Lower leg skin (tissue), 3 donors: ENCODE measurements around the gene NAV2.

Experiments
- POLR2A ChIP-seq, 2 donors: fragments of 450-650 bp; IDR thresholded peaks; one replicate each; pipeline ENCODE4 v1.6.1; 2016 to 2017; ENCODE audit warnings: antibody characterized with exemption in 2 of 2, mild to moderate bottlenecking in 1 of 2, moderate library complexity in 1 of 2
- TF ChIP-seq, protein P1 (sequence below), 3 donors: fragments of 450-650 bp; IDR thresholded peaks; one replicate each; pipeline ENCODE4 v1.5.1; 2016; ENCODE audit warnings: antibody characterized with exemption in 3 of 3, mild to moderate bottlenecking in 3 of 3, moderate library complexity in 2 of 3

DNA sequence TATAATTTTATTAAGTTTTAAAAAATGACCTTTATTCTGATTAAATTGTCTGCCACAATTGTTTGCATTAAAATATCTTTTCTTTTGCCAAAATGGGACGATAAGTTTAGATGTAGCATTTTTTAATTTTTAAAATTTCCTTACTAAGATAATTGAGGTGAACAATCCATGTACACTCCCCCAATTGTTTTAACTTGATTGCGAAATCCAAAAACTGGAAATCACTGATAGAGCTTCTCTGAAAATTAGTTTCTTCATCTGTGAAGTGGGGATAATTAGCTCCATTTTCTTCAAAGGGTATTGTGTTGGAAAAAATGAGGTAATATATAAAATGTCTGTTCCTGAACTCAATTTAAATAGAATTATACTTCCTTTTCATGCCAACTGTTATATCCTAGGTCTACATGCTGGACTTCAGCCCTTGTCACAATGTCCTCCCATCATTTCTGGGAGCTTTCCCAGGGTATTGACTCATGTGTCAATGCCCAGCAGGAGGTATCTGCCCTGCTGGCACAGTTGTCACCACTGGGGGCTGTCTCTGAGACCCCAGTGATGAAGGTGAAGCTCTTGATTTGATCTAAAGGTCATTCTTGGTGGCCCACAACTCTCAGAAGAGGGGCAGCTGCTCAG is 28.7 kb upstream of the NAV2 start:
- TF ChIP-seq, protein P1, sequence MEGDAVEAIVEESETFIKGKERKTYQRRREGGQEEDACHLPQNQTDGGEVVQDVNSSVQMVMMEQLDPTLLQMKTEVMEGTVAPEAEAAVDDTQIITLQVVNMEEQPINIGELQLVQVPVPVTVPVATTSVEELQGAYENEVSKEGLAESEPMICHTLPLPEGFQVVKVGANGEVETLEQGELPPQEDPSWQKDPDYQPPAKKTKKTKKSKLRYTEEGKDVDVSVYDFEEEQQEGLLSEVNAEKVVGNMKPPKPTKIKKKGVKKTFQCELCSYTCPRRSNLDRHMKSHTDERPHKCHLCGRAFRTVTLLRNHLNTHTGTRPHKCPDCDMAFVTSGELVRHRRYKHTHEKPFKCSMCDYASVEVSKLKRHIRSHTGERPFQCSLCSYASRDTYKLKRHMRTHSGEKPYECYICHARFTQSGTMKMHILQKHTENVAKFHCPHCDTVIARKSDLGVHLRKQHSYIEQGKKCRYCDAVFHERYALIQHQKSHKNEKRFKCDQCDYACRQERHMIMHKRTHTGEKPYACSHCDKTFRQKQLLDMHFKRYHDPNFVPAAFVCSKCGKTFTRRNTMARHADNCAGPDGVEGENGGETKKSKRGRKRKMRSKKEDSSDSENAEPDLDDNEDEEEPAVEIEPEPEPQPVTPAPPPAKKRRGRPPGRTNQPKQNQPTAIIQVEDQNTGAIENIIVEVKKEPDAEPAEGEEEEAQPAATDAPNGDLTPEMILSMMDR (IDR thresholded peaks at IDR 0.05) = no peak
- TF ChIP-seq POLR2A (IDR thresholded peaks at IDR 0.05) = no peak
